ENCODE results near the gene EIF4E3.

- no peak for TF ChIP-seq CTCF (IDR thresholded peaks at IDR 0.05)
- TF ChIP-seq POLR2A (IDR thresholded peaks at IDR 0.05) = no peak
These were observed 944 bp upstream of the EIF4E3 start for GRCh38 chr3:71726146-71726545.
